HEK293T (cell line): ENCODE measurements around the gene AMBP.

Experiments
- CTCF ChIA-PET: fragments of 350-600 bp; formaldehyde crosslinking; extraction: SDS; loops from one replicate; lab custom pipeline; 2021; ENCODE audit warnings: antibody characterized with exemption, inconsistent platforms; lab: Yijun Ruan, JAX
- POLR2A ChIA-PET: fragments of 350-600 bp; formaldehyde crosslinking; extraction: SDS; loops from one replicate; lab custom pipeline; 2020; ENCODE audit warnings: antibody characterized with exemption, inconsistent platforms; lab: Yijun Ruan, JAX
- DNase-seq: peaks from one replicate; pipeline ENCODE4 v3.0.0; 2012; ENCODE audit warnings: mixed read lengths; ENCODE audit errors: extremely low spot score
- ARNT ChIP-seq: fragments of 450-650 bp; IDR thresholded peaks from 2 replicates; pipeline ENCODE4 v1.6.1; 2017; ENCODE audit warnings: mild to moderate bottlenecking
- BHLHE40 ChIP-seq: fragments of 450-650 bp; IDR thresholded peaks from 2 replicates; pipeline ENCODE4 v1.6.1; 2016; ENCODE audit warnings: mild to moderate bottlenecking, moderate library complexity, borderline replicate concordance
- CTBP1 ChIP-seq: fragments of 450-650 bp; IDR thresholded peaks from 2 replicates; pipeline ENCODE4 v1.6.1; 2016; ENCODE audit warnings: borderline replicate concordance
- ELF4 ChIP-seq: fragments of 450-650 bp; IDR thresholded peaks from 2 replicates; pipeline ENCODE4 v1.6.1; 2017; ENCODE audit warnings: antibody characterized with exemption
- FOXA1 ChIP-seq: fragments of 450-650 bp; IDR thresholded peaks from 2 replicates; pipeline ENCODE4 v1.6.1; 2016; ENCODE audit warnings: mild to moderate bottlenecking
- FOXK2 ChIP-seq: fragments of 450-650 bp; IDR thresholded peaks from 2 replicates; pipeline ENCODE4 v1.6.1; 2016; ENCODE audit warnings: mild to moderate bottlenecking
- FOXM1 ChIP-seq: fragments of 450-650 bp; IDR thresholded peaks from 2 replicates; pipeline ENCODE4 v1.6.1; 2017; ENCODE audit warnings: mild to moderate bottlenecking, borderline replicate concordance
- HDGF ChIP-seq: fragments of 450-650 bp; IDR thresholded peaks from 2 replicates; pipeline ENCODE4 v1.6.1; 2017; ENCODE audit warnings: antibody characterized with exemption, borderline replicate concordance
- L3MBTL2 ChIP-seq: fragments of 450-650 bp; conservative IDR thresholded peaks from 2 replicates; pipeline ENCODE4 v1.6.1; 2016; ENCODE audit warnings: mild to moderate bottlenecking
- LEF1 ChIP-seq: fragments of 450-650 bp; IDR thresholded peaks from 2 replicates; pipeline ENCODE4 v1.6.1; 2017; ENCODE audit warnings: mild to moderate bottlenecking, borderline replicate concordance
- NFRKB ChIP-seq: fragments of 450-650 bp; IDR thresholded peaks from 2 replicates; pipeline ENCODE4 v1.6.1; 2016; ENCODE audit warnings: mild to moderate bottlenecking, moderate library complexity
- PKNOX1 ChIP-seq: fragments of 450-650 bp; IDR thresholded peaks from 2 replicates; pipeline ENCODE4 v1.6.1; 2016
- SP1 ChIP-seq: fragments of 450-650 bp; IDR thresholded peaks from 2 replicates; pipeline ENCODE4 v1.6.1; 2017
- SUZ12 ChIP-seq: fragments of 450-650 bp; IDR thresholded peaks from 2 replicates; pipeline ENCODE4 v1.6.1; 2016; ENCODE audit warnings: mild to moderate bottlenecking
- TARDBP ChIP-seq: fragments of 450-650 bp; IDR thresholded peaks from 2 replicates; pipeline ENCODE4 v1.6.1; 2016
- ZNF384 ChIP-seq: fragments of 450-650 bp; IDR thresholded peaks from 2 replicates; pipeline ENCODE4 v1.6.1; 2016

AMBP gene

GRCh38 chr9:114012126-114012525 lies 66.0 kb downstream of the AMBP start:
- ChIA-PET POLR2A (no interaction called here), CTCF (no interaction called here)
- TF ChIP-seq TARDBP (no peak), ZNF384 (no peak), CTBP1 (no peak), LEF1 (no peak), FOXM1 (no peak), ELF4 (no peak), SUZ12 (no peak), FOXA1 (no peak), L3MBTL2 (no peak), PKNOX1 (no peak), NFRKB (no peak), BHLHE40 (no peak), HDGF (no peak), ARNT (no peak), FOXK2 (no peak), SP1 (no peak)
- no peak for DNase-seq

GRCh38 chr9:114011313-114011712 lies 66.8 kb downstream of the AMBP start:
- TF ChIP-seq HDGF (no peak), SP1 (no peak), LEF1 (no peak), SUZ12 (no peak), ARNT (no peak), PKNOX1 (no peak)
- no peak for DNase-seq
- ChIA-PET CTCF (interaction anchor here (0.7 kb wide), 1 partner anchor 71 kb away, joined by 3 read pairs; no protein-coding TSS in a partner anchor), POLR2A (no interaction called here)
